H1 (cell line): Measurements from ENCODE around the gene PHC1. TPM values are rescaled to one million over a fixed set of nuclear protein-coding genes. Genes with fewer than 3 reads are reported as not detected.

ENCODE experiments used
- CTCF ChIA-PET: fragments of 300-600 bp; sonication (Branson Sonifier 250); formaldehyde crosslinking; loops from one replicate; lab custom pipeline; 2021; ENCODE audit not compliant: partially characterized antibody; lab: Charles Lee
- POLR2A ChIA-PET: fragments of 300-600 bp; sonication (Branson Sonifier 250); formaldehyde crosslinking; loops from one replicate; lab custom pipeline; 2021; ENCODE audit warnings: inconsistent platforms; ENCODE audit not compliant: partially characterized antibody; lab: Charles Lee
- DNase-seq, 2 experiments: peaks; one replicate each; pipeline versions ENCODE4 v3.0.0 to v3.0.0-alpha.2; 2010 to 2022; ENCODE audit warnings: low spot score in 2 of 2, low read depth in 1 of 2, mixed read lengths in 1 of 2
- FAIRE-seq: peaks from 2 replicates; lab custom pipeline; 2011; peaks lifted over from hg19 to GRCh38; lab: Jason Lieb, UNC
- H2AFZ ChIP-seq: 2 replicates; pipeline ENCODE4 v1.8.1; 2012; ENCODE audit warnings: low read length, inconsistent platforms
- H2AK5ac ChIP-seq: 2 replicates; pipeline ENCODE4 v1.6.1; 2013; ENCODE audit warnings: low read depth, low read length
- H2BK120ac ChIP-seq: replicated peaks from 2 replicates; pipeline ENCODE3; 2013; ENCODE audit warnings: low read depth, low read length, inconsistent platforms
- H2BK12ac ChIP-seq: 2 replicates; pipeline ENCODE4 v1.6.1; 2013; ENCODE audit warnings: low read depth, low read length
- H2BK15ac ChIP-seq: 2 replicates; pipeline ENCODE4 v1.6.1; 2013; ENCODE audit warnings: low read length
- H2BK20ac ChIP-seq: 2 replicates; pipeline ENCODE4 v1.6.1; 2013; ENCODE audit warnings: low read length
- H2BK5ac ChIP-seq: 2 replicates; pipeline ENCODE4 v1.6.1; 2013; ENCODE audit warnings: low read depth, low read length
- H3K14ac ChIP-seq: 2 replicates; pipeline ENCODE4 v1.6.1; 2013; ENCODE audit warnings: inconsistent platforms; ENCODE audit not compliant: insufficient read length
- H3K18ac ChIP-seq: 2 replicates; pipeline ENCODE4 v1.6.1; 2013; ENCODE audit warnings: low read length; ENCODE audit errors: extremely low read depth
- H3K23ac ChIP-seq: 2 replicates; pipeline ENCODE4 v1.6.1; 2013; ENCODE audit warnings: inconsistent platforms; ENCODE audit not compliant: insufficient read length
- H3K23me2 ChIP-seq: 2 replicates; pipeline ENCODE4 v1.6.1; 2013; ENCODE audit warnings: low read depth, low read length
- H3K27ac ChIP-seq: 2 replicates; pipeline ENCODE4 v1.6.1; 2011; ENCODE audit warnings: low read depth, low read length, inconsistent platforms
- H3K27me3 ChIP-seq, 4 experiments: replicated peaks in 1 of 4; 1 replicate in 1 of 4; 2 replicates in 3 of 4; pipeline versions ENCODE4 v1.6.1 to v1.8.1; 2011 to 2013; ENCODE audit warnings: low read length in 3 of 4, mild to moderate bottlenecking in 3 of 4, inconsistent platforms in 2 of 4, mixed read lengths in 2 of 4, moderate library complexity in 1 of 4; ENCODE audit not compliant: control insufficient read depth in 3 of 4, insufficient read depth in 3 of 4; ENCODE audit errors: extremely low read depth in 1 of 4
- H3K36me3 ChIP-seq, 4 experiments: 2 replicates each; pipeline versions ENCODE4 v1.6.1 to v1.8.1; 2011 to 2013; ENCODE audit warnings: mild to moderate bottlenecking in 4 of 4, low read length in 3 of 4, moderate library complexity in 2 of 4, control low read depth in 1 of 4, inconsistent platforms in 1 of 4; ENCODE audit not compliant: insufficient read depth in 4 of 4, control insufficient read depth in 2 of 4
- H3K4ac ChIP-seq: replicated peaks from 2 replicates; pipeline ENCODE3; 2013; ENCODE audit warnings: low read length, low read depth, mixed read lengths, inconsistent platforms; ENCODE audit not compliant: insufficient read length
- H3K4me1 ChIP-seq, 4 experiments: replicated peaks in 1 of 4; 1 replicate in 1 of 4; 2 replicates in 3 of 4; pipeline versions ENCODE4 v1.6.1 to v1.8.1; 2011 to 2013; ENCODE audit warnings: low read length in 3 of 4, inconsistent platforms in 2 of 4, mixed read lengths in 1 of 4; ENCODE audit not compliant: insufficient read depth in 4 of 4, control insufficient read depth in 3 of 4
- H3K4me2 ChIP-seq, 2 experiments: 2 replicates each; pipeline versions ENCODE4 v1.6.1 to v1.8.1; 2011 to 2013; ENCODE audit warnings: low read depth in 2 of 2, low read length in 2 of 2, control low read depth in 1 of 2, inconsistent platforms in 1 of 2, mild to moderate bottlenecking in 1 of 2; ENCODE audit not compliant: insufficient read depth in 1 of 2
- H3K4me3 ChIP-seq, 4 experiments: fragments of 200-600, 300-600 bp in 1 of 4; sonication (generic), shearing (Covaris generic), sonication (Bioruptor Twin) in 1 of 4; 2 replicates each; pipeline versions ENCODE4 v1.5.1 to v1.8.1; 2011 to 2016; ENCODE audit warnings: low read length in 4 of 4, low read depth in 3 of 4, control low read depth in 2 of 4, inconsistent platforms in 2 of 4, mild to moderate bottlenecking in 2 of 4, mixed read lengths in 1 of 4, moderate library complexity in 1 of 4; ENCODE audit not compliant: insufficient read depth in 2 of 4; ENCODE audit errors: extremely low read depth in 1 of 4
- H3K56ac ChIP-seq: replicated peaks from 2 replicates; pipeline ENCODE3; 2013; ENCODE audit warnings: low read depth, mild to moderate bottlenecking, mixed read lengths, low read length, inconsistent platforms; ENCODE audit not compliant: insufficient read length
- H3K79me1 ChIP-seq: 2 replicates; pipeline ENCODE4 v1.6.1; 2013; ENCODE audit warnings: low read depth, low read length, control low read depth
- H3K79me2 ChIP-seq, 2 experiments: 2 replicates each; pipeline versions ENCODE4 v1.6.1 to v1.8.1; 2012 to 2013; ENCODE audit warnings: low read length in 2 of 2, mild to moderate bottlenecking in 2 of 2, inconsistent platforms in 1 of 2; ENCODE audit not compliant: insufficient read depth in 2 of 2, control insufficient read depth in 1 of 2
- H3K9ac ChIP-seq, 4 experiments: replicated peaks in 1 of 4; 1 replicate in 1 of 4; 2 replicates in 3 of 4; pipeline versions ENCODE4 v1.6.1 to v1.8.1; 2011 to 2013; ENCODE audit warnings: low read depth in 3 of 4, low read length in 3 of 4, control low read depth in 2 of 4, mild to moderate bottlenecking in 2 of 4, moderate library complexity in 2 of 4, inconsistent platforms in 1 of 4; ENCODE audit errors: extremely low read depth in 1 of 4
- H3K9me3 ChIP-seq, 2 experiments: 2 replicates each; pipeline versions ENCODE4 v1.6.1 to v1.8.1; 2012 to 2013; ENCODE audit warnings: mild to moderate bottlenecking in 2 of 2, moderate library complexity in 2 of 2, control low read depth in 1 of 2, inconsistent platforms in 1 of 2, low read depth in 1 of 2, low read length in 1 of 2, mixed read lengths in 1 of 2; ENCODE audit not compliant: insufficient read depth in 2 of 2
- H4K20me1 ChIP-seq, 2 experiments: replicated peaks in 1 of 2; 2 replicates each; pipeline versions ENCODE3 to v1.8.1; 2011 to 2013; ENCODE audit warnings: inconsistent platforms in 2 of 2, low read length in 2 of 2, mild to moderate bottlenecking in 1 of 2; ENCODE audit not compliant: insufficient read depth in 2 of 2, control insufficient read depth in 1 of 2
- H4K5ac ChIP-seq: 2 replicates; pipeline ENCODE4 v1.6.1; 2013; ENCODE audit warnings: low read length, low read depth, mixed read lengths, inconsistent platforms; ENCODE audit not compliant: insufficient read length
- H4K8ac ChIP-seq: 2 replicates; pipeline ENCODE4 v1.8.0; 2013; ENCODE audit warnings: mild to moderate bottlenecking, moderate library complexity, low read length, inconsistent platforms; ENCODE audit not compliant: insufficient read depth; ENCODE audit errors: extremely low read depth
- H4K91ac ChIP-seq: replicated peaks from 2 replicates; pipeline ENCODE3; 2013; ENCODE audit warnings: low read length, mixed read lengths, inconsistent platforms; ENCODE audit not compliant: insufficient read length
- BACH1 ChIP-seq: IDR thresholded peaks from 2 replicates; pipeline ENCODE4 v1.6.1; 2012; ENCODE audit warnings: low read length, improper control_type of control experiment
- CBX5 ChIP-seq: fragments of 300-800, 300-1000 bp; sonication (generic); IDR thresholded peaks from 2 replicates; pipeline ENCODE4 v1.7.1; 2016; ENCODE audit warnings: antibody characterized with exemption, low read length, low read depth
- CHD1 ChIP-seq: IDR thresholded peaks from 2 replicates; pipeline ENCODE4 v1.6.1; 2012; ENCODE audit warnings: low read depth, low read length, improper control_type of control experiment
- EGR1 ChIP-seq: IDR thresholded peaks from 2 replicates; pipeline ENCODE4 v1.6.1; 2011; ENCODE audit warnings: low read depth, low read length, borderline replicate concordance
- HDAC6 ChIP-seq: IDR thresholded peaks from one replicate; pipeline ENCODE4 v1.7.1; 2012; ENCODE audit warnings: low read depth, mild to moderate bottlenecking, inconsistent platforms, low read length, moderate library complexity
- KDM1A ChIP-seq: fragments of 200-600, 300-600 bp; sonication (generic); IDR thresholded peaks from 2 replicates; pipeline ENCODE4 v1.7.1; 2016; ENCODE audit warnings: mild to moderate bottlenecking, low read length, borderline replicate concordance
- MAFK ChIP-seq: IDR thresholded peaks from 2 replicates; pipeline ENCODE4 v1.6.1; 2012; ENCODE audit warnings: low read depth, mild to moderate bottlenecking, improper control_type of control experiment, low read length
- NRF1 ChIP-seq: IDR thresholded peaks from 2 replicates; pipeline ENCODE4 v1.6.1; 2011; ENCODE audit warnings: mild to moderate bottlenecking, low read depth, low read length, improper control_type of control experiment
- RBBP5 ChIP-seq: IDR thresholded peaks from 2 replicates; pipeline ENCODE4 v1.7.1; 2012; ENCODE audit warnings: low read depth, mild to moderate bottlenecking, inconsistent platforms, low read length, moderate library complexity, borderline replicate concordance
- SIRT6 ChIP-seq: IDR thresholded peaks from one replicate; pipeline ENCODE4 v1.7.1; 2012; ENCODE audit warnings: low read length, inconsistent platforms
- SP1 ChIP-seq: IDR thresholded peaks from 2 replicates; pipeline ENCODE4 v1.6.1; 2011; ENCODE audit warnings: low read depth, low read length
- TEAD4 ChIP-seq: IDR thresholded peaks from 2 replicates; pipeline ENCODE4 v1.6.1; 2012; ENCODE audit warnings: low read depth, low read length, inconsistent platforms, mixed read lengths
- ZNF274 ChIP-seq: IDR thresholded peaks from 2 replicates; pipeline ENCODE4 v1.7.0; 2012; ENCODE audit warnings: low read length, borderline replicate concordance; ENCODE audit errors: extremely low read depth
- WGBS, 2 experiments: shearing (Covaris generic) in 1 of 2; methylation state at CpG; one replicate each; pipeline versions ENCODE4 v1.1.6 to v1.1.7; 2013 to 2015; ENCODE audit warnings: low lambda C conversion rate in 2 of 2, mixed read lengths in 2 of 2, inconsistent platforms in 1 of 2, low coverage in 1 of 2, missing lambda C conversion rate in 1 of 2; ENCODE audit not compliant: insufficient replicate concordance in 2 of 2, insufficient coverage in 1 of 2, insufficient read length in 1 of 2; ENCODE audit errors: extremely low coverage in 1 of 2, missing lambda C conversion rate in 1 of 2; 5-methylcytosine and 5-hydroxymethylcytosine counted together
- polyA plus RNA-seq, 7 experiments: library from polyadenylated mRNA; depleted of rRNA in 3 of 7; stranded (reverse) in 5 of 7; unstranded in 2 of 7; fragments of >200 nt in 5 of 7; fragments of 200-250 nt in 2 of 7; gene quantifications; 1 replicate in 5 of 7; 2 replicates in 1 of 7; 4 replicates in 1 of 7; pipeline versions ENCODE4 v1.2.1 to v1.2.3, GENCODE V29; 2011 to 2013; ENCODE audit warnings: missing spikeins in 2 of 7, mixed read lengths in 2 of 7
- total RNA-seq: library from RNA; stranded (reverse); fragmentation: NEBNext Ultra II Directional; extraction: Animal tissue kit (Norgen Biotek cat#: 25700); gene quantifications from 2 replicates; pipeline ENCODE4 v1.2.1, GENCODE V29; 2021
- TF ChIP-seq, protein P1 (sequence below): IDR thresholded peaks from 2 replicates; pipeline ENCODE4 v1.6.1; 2011; ENCODE audit warnings: low read length, improper control_type of control experiment

PHC1 gene
- total and polyA plus RNA-seq, 2 of the 8 experiments (the other 6 are each of a cell fraction or from before 2014, with no cell fraction given) = 934 to 1,655 TPM

DNA sequence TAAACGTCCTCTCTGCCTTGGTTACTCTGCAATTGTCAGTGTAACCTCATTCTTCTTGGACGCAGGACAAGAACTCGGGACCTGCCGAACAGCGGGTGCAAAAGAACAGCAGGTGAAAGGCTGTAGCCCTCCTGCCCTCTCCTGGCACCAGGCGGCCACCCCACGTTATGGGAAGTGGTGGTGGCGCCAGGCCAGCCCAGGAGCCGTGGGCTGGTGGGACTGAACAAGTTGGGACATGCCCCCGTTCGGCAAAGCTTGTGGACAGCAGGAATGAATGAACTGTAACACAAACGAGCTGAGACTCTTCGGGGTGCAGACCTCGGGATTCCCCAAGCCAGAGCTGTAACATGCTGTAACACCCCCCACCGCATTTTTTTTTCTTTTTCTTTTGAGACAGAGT lies 41.8 kb downstream of the PHC1 start:
- no peak overlapping the region for H2BK20ac ChIP-seq
- no peak overlapping the region for H2BK15ac ChIP-seq
- TF ChIP-seq EGR1 = no peak
- no peak for TF ChIP-seq SIRT6
- TF ChIP-seq CBX5 = no peak
- no peak for TF ChIP-seq RBBP5
- no peak for TF ChIP-seq SP1
- TF ChIP-seq, protein P1, sequence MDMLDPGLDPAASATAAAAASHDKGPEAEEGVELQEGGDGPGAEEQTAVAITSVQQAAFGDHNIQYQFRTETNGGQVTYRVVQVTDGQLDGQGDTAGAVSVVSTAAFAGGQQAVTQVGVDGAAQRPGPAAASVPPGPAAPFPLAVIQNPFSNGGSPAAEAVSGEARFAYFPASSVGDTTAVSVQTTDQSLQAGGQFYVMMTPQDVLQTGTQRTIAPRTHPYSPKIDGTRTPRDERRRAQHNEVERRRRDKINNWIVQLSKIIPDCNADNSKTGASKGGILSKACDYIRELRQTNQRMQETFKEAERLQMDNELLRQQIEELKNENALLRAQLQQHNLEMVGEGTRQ = no peak
- TF ChIP-seq MAFK = no peak
- TF ChIP-seq TEAD4 = no peak
- TF ChIP-seq HDAC6 = no peak
- TF ChIP-seq BACH1 = no peak
- TF ChIP-seq KDM1A = no peak
- no peak for TF ChIP-seq ZNF274
- TF ChIP-seq NRF1 = no peak
- TF ChIP-seq CHD1 = no peak
- H4K20me1 ChIP-seq = no peaks in the 10 kb centered on the region
- H3K9ac ChIP-seq = no peak overlapping the region; a peak in 1 of 7 replicates
- H3K56ac ChIP-seq = no peak overlapping the region
- WGBS, 2 experiments = 91% methylated on average over 15 of the region's 15 CpGs; no CpG with 5 or more reads in 1 of the 2 experiments
- DNase-seq (no peak), FAIRE-seq (no peak)
- no peak overlapping the region for H3K14ac ChIP-seq
- H2BK5ac ChIP-seq = no peak overlapping the region
- no peak overlapping the region; the same call in 1 of the 2 replicates for H4K8ac ChIP-seq
- no peak overlapping the region for H3K4me3 ChIP-seq
- no peaks in the 10 kb centered on the region for H3K9me3 ChIP-seq
- H4K91ac ChIP-seq = peak overlapping the region; percentile 81
- H3K4me2 ChIP-seq = no peak overlapping the region
- no peak overlapping the region for H2AFZ ChIP-seq
- peaks cover 0 to 3% (median 0%) of the 10 kb centered on the region in 4 experiments; a peak in 1 of 7 replicates for H3K4me1 ChIP-seq
- H3K27me3 ChIP-seq = no peaks in the 10 kb centered on the region
- H2BK120ac ChIP-seq = no peak overlapping the region
- no peaks in the 10 kb centered on the region for H3K79me1 ChIP-seq
- H3K79me2 ChIP-seq = peaks cover 0 to 3% of the 10 kb centered on the region in 2 experiments; a peak in 1 of 4 replicates
- no peak overlapping the region; the same call in 1 of the 2 replicates for H2BK12ac ChIP-seq
- no peaks in the 10 kb centered on the region for H3K23me2 ChIP-seq
- H3K23ac ChIP-seq = no peak overlapping the region
- H3K27ac ChIP-seq = no peak overlapping the region
- no peak overlapping the region for H3K18ac ChIP-seq
- H2AK5ac ChIP-seq = no peak overlapping the region
- ChIA-PET CTCF (interaction anchor here (2.4 kb wide), 1 partner anchor 83 kb away, joined by 5 read pairs; no protein-coding TSS in a partner anchor), POLR2A (no interaction called here)
- no peak overlapping the region for H4K5ac ChIP-seq
- no peaks in the 10 kb centered on the region; a peak in 1 of 8 replicates for H3K36me3 ChIP-seq
- no peak overlapping the region for H3K4ac ChIP-seq
